IMR-90 (cell line): ENCODE data around the gene NR1D2. TPM values are rescaled to one million over a fixed set of nuclear protein-coding genes. Genes with fewer than 3 reads are reported as not detected.
A peak's percentile ranks its signal among the peaks of the same experiment; 100 is the strongest.

ENCODE experiments used
- ATAC-seq: fragments of 200-7000 bp; cut with Tn5 transposase; 2 replicates; pipeline ENCODE4 v1.9.1; 2020; ENCODE audit warnings: low read depth, mild to moderate bottlenecking, moderate library complexity
- BruUV-seq: library from RNA; stranded (reverse); fragments of 400-500 nt; replicated peaks from 2 replicates; lab custom pipeline; 2021; lab: Mats Ljungman, UMichigan
- CTCF ChIA-PET: fragments of 300-600 bp; formaldehyde crosslinking; extraction: SDS; loops from one replicate; lab custom pipeline; 2021; ENCODE audit warnings: antibody characterized with exemption; lab: Yijun Ruan, JAX
- POLR2A ChIA-PET: fragments of 300-600 bp; sonication (Branson Sonifier 250); formaldehyde crosslinking; loops from one replicate; lab custom pipeline; 2022; ENCODE audit warnings: antibody characterized with exemption; ENCODE audit not compliant: unreplicated experiment; lab: Charles Lee
- DNase-seq: peaks from one replicate; pipeline ENCODE4 v3.0.0; 2013
- H2AFZ ChIP-seq: replicated peaks from 2 replicates; pipeline ENCODE3; 2013; ENCODE audit warnings: low read length, mild to moderate bottlenecking; ENCODE audit not compliant: poor library complexity
- H2AK5ac ChIP-seq: 2 replicates; pipeline ENCODE4 v1.6.1; 2013; ENCODE audit warnings: low read depth, low read length, inconsistent platforms
- H2AK9ac ChIP-seq: replicated peaks from 2 replicates; pipeline ENCODE3; 2013; ENCODE audit warnings: mild to moderate bottlenecking, low read depth, low read length, moderate library complexity; ENCODE audit not compliant: poor library complexity
- H2BK120ac ChIP-seq: 2 replicates; pipeline ENCODE4 v1.6.1; 2013; ENCODE audit warnings: low read depth, low read length, inconsistent platforms
- H2BK15ac ChIP-seq: 3 replicates; pipeline ENCODE4 v1.6.1; 2013; ENCODE audit warnings: low read depth, low read length, inconsistent platforms
- H2BK20ac ChIP-seq: 2 replicates; pipeline ENCODE4 v1.6.1; 2013; ENCODE audit warnings: low read depth, mild to moderate bottlenecking, inconsistent platforms, low read length, moderate library complexity
- H2BK5ac ChIP-seq: 2 replicates; pipeline ENCODE4 v1.6.1; 2013; ENCODE audit warnings: mild to moderate bottlenecking, low read depth, low read length, inconsistent platforms; ENCODE audit not compliant: poor library complexity, severe bottlenecking
- H3K14ac ChIP-seq: replicated peaks from 2 replicates; pipeline ENCODE4 v1.6.1; 2013; ENCODE audit warnings: low read depth, low read length, inconsistent platforms
- H3K18ac ChIP-seq: 2 replicates; pipeline ENCODE4 v1.6.1; 2013; ENCODE audit warnings: low read depth, low read length, control low read depth
- H3K23ac ChIP-seq: 2 replicates; pipeline ENCODE4 v1.6.1; 2013; ENCODE audit warnings: low read depth, low read length, inconsistent platforms
- H3K27ac ChIP-seq: 2 replicates; pipeline ENCODE4 v1.5.1; 2013; ENCODE audit warnings: mild to moderate bottlenecking, control low read depth, low read length; ENCODE audit not compliant: insufficient read depth
- H3K27me3 ChIP-seq: 2 replicates; pipeline ENCODE4 v1.6.1; 2013; ENCODE audit warnings: low read length; ENCODE audit not compliant: control insufficient read depth, insufficient read depth
- H3K36me3 ChIP-seq: 2 replicates; pipeline ENCODE4 v1.6.1; 2013; ENCODE audit warnings: low read length, mixed read lengths; ENCODE audit not compliant: control insufficient read depth, insufficient read depth
- H3K4ac ChIP-seq: 2 replicates; pipeline ENCODE4 v1.6.1; 2013; ENCODE audit warnings: low read depth, low read length, inconsistent platforms
- H3K4me1 ChIP-seq: 2 replicates; pipeline ENCODE4 v1.6.1; 2013; ENCODE audit warnings: low read length, mixed read lengths; ENCODE audit not compliant: control insufficient read depth, insufficient read depth
- H3K4me2 ChIP-seq: 2 replicates; pipeline ENCODE4 v1.6.1; 2013; ENCODE audit warnings: low read depth, mild to moderate bottlenecking, control low read depth, low read length, moderate library complexity
- H3K4me3 ChIP-seq: 2 replicates; pipeline ENCODE4 v1.5.1; 2013; ENCODE audit warnings: low read depth, mild to moderate bottlenecking, control low read depth, low read length, moderate library complexity; ENCODE audit not compliant: insufficient read depth
- H3K56ac ChIP-seq: 2 replicates; pipeline ENCODE4 v1.6.1; 2013; ENCODE audit warnings: low read length, inconsistent platforms; ENCODE audit not compliant: insufficient read depth; ENCODE audit errors: extremely low read depth
- H3K79me1 ChIP-seq, 2 experiments: 2 replicates each; pipeline ENCODE4 v1.6.1; 2013; ENCODE audit warnings: low read length in 2 of 2, inconsistent platforms in 1 of 2, low read depth in 1 of 2
- H3K9ac ChIP-seq: 2 replicates; pipeline ENCODE4 v1.6.1; 2013; ENCODE audit warnings: low read depth, low read length, control low read depth
- H3K9me1 ChIP-seq: 2 replicates; pipeline ENCODE4 v1.6.1; 2013; ENCODE audit warnings: low read length, inconsistent platforms; ENCODE audit not compliant: insufficient read depth
- H3K9me3 ChIP-seq: 2 replicates; pipeline ENCODE4 v1.6.1; 2013; ENCODE audit warnings: low read length; ENCODE audit not compliant: control insufficient read depth, insufficient read depth
- H4K20me1 ChIP-seq: 2 replicates; pipeline ENCODE4 v1.6.1; 2013; ENCODE audit warnings: low read length, inconsistent platforms; ENCODE audit not compliant: insufficient read depth
- H4K5ac ChIP-seq: 2 replicates; pipeline ENCODE4 v1.6.1; 2013; ENCODE audit warnings: mild to moderate bottlenecking, low read depth, low read length, control low read depth
- H4K8ac ChIP-seq, 2 experiments: 2 replicates each; pipeline ENCODE4 v1.6.1; 2013; ENCODE audit warnings: low read depth in 2 of 2, low read length in 2 of 2, control low read depth in 1 of 2, inconsistent platforms in 1 of 2
- H4K91ac ChIP-seq: 2 replicates; pipeline ENCODE4 v1.6.1; 2013; ENCODE audit warnings: low read depth, low read length, inconsistent platforms; ENCODE audit not compliant: insufficient read depth
- BHLHE40 ChIP-seq: fragments of 150-350 bp; IDR thresholded peaks from 2 replicates; pipeline ENCODE4 v1.6.1; 2016; ENCODE audit warnings: mild to moderate bottlenecking, low read depth, low read length
- CHD1 ChIP-seq: IDR thresholded peaks from 2 replicates; pipeline ENCODE4 v1.6.1; 2012; ENCODE audit warnings: low read depth, low read length, improper control_type of control experiment
- CTCF ChIP-seq: conservative IDR thresholded peaks from 2 replicates; pipeline ENCODE4 v1.5.1; 2012; ENCODE audit warnings: mild to moderate bottlenecking, low read depth, low read length, improper control_type of control experiment
- ELK1 ChIP-seq: fragments of 150-350 bp; IDR thresholded peaks from 2 replicates; pipeline ENCODE4 v1.6.1; 2016; ENCODE audit warnings: low read depth, mild to moderate bottlenecking, low read length, moderate library complexity, borderline replicate concordance
- MAFK ChIP-seq: IDR thresholded peaks from 2 replicates; pipeline ENCODE4 v1.6.1; 2012; ENCODE audit warnings: low read depth, low read length, improper control_type of control experiment
- RAD21 ChIP-seq: IDR thresholded peaks from 2 replicates; pipeline ENCODE4 v1.6.1; 2012; ENCODE audit warnings: low read length, improper control_type of control experiment
- RFX5 ChIP-seq: IDR thresholded peaks from 2 replicates; pipeline ENCODE4 v1.8.0; 2012; ENCODE audit warnings: low read depth, mild to moderate bottlenecking, low read length, moderate library complexity
- WGBS, 2 experiments: methylation state at CpG; one replicate each; pipeline versions ENCODE4 v1.1.5 to v1.1.7; 2013; ENCODE audit warnings: missing lambda C conversion rate in 2 of 2; ENCODE audit not compliant: insufficient read length in 1 of 2; ENCODE audit errors: extremely low coverage in 2 of 2; 5-methylcytosine and 5-hydroxymethylcytosine counted together
- dilution Hi-C: fragments of 300-500 bp; cut with HindIII; formaldehyde crosslinking; loops from one replicate; pipeline ENCODE4 v1.14.3; 2018; ENCODE audit warnings: low sequenced_read_pairs; ENCODE audit not compliant: unreplicated experiment
- in situ Hi-C: fragments of 300-500 bp; cut with MboI; formaldehyde crosslinking; loops from 3 replicates; pipeline ENCODE4 v1.14.3; 2019; ENCODE audit warnings: low sequenced_read_pairs, inconsistent platforms, mixed read lengths
- intact Hi-C: fragments of 100-400 bp; cut with micrococcal nuclease; formaldehyde crosslinking; loops from 2 replicates; pipeline ENCODE4 v1.10.0; 2022
- polyA plus RNA-seq, 3 experiments: library from polyadenylated mRNA; depleted of rRNA; stranded (reverse); fragments of >200 nt; gene quantifications; 2 replicates each; pipeline ENCODE4 v1.2.3, GENCODE V29; 2012; ENCODE audit warnings: low replicate concordance in 1 of 3
- total RNA-seq: library from RNA; depleted of rRNA; stranded (reverse); fragments of >200 nt; gene quantifications from 2 replicates; pipeline ENCODE4 v1.2.3, GENCODE V29; 2012

The NR1D2 gene
- total and polyA plus RNA-seq, 2 of the 4 experiments (the other 2 are of a cell fraction): 8.1 to 41.0 TPM

DNA sequence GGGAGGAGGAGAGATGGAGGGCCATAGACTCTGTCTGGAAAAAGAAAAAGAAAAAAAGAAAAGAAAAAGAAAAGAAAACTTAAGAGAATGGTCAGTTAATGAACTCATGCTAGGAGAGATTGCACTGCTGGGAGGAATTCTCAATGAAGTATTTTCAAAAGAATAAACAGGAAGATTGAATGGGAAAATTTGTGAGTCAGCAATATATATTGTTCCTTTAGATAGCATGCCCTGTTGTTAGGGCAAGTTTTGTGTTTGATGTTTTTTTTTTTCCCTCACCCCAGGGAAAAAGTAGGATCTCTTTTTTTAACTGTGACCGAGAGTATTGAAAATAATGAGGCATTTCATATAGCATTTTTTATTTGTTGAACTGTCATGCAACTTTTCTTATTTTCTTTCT is 7.8 kb upstream of the NR1D2 start:
- no peak overlapping the region for H3K4ac ChIP-seq
- peaks cover 4% of the 10 kb centered on the region; the same call in 1 of the 2 replicates for H3K27me3 ChIP-seq
- H2AK9ac ChIP-seq: no peak overlapping the region
- no peak overlapping the region for H3K9ac ChIP-seq
- no peaks in the 10 kb centered on the region for H3K9me1 ChIP-seq
- H4K8ac ChIP-seq: no peak overlapping the region
- no peak overlapping the region for H2BK15ac ChIP-seq
- no peaks in the 10 kb centered on the region for H3K36me3 ChIP-seq
- ATAC-seq: no peak
- CTCF ChIA-PET: no interaction called here
- no peak overlapping the region for H3K14ac ChIP-seq
- no peak overlapping the region for H3K4me3 ChIP-seq
- TF ChIP-seq CHD1 (no peak), CTCF (no peak), ELK1 (no peak), RFX5 (no peak), MAFK (peak; percentile 70), RAD21 (no peak), BHLHE40 (no peak)
- H2BK5ac ChIP-seq: no peak overlapping the region
- POLR2A ChIA-PET: no interaction called here
- no peak for DNase-seq
- no TSS peak for BruUV-seq
- H2AK5ac ChIP-seq: no peak overlapping the region
- in situ Hi-C loops: no loop called here
- no peaks in the 10 kb centered on the region for H3K4me1 ChIP-seq
- H3K18ac ChIP-seq: no peak overlapping the region
- no peak overlapping the region for H3K27ac ChIP-seq
- H2AFZ ChIP-seq: no peak overlapping the region
- H3K9me3 ChIP-seq: peaks cover 3% of the 10 kb centered on the region
- no peak overlapping the region for H3K23ac ChIP-seq
- no peak overlapping the region for H4K5ac ChIP-seq
- H4K20me1 ChIP-seq: no peaks in the 10 kb centered on the region
- intact Hi-C loops: no loop called here
- no peak overlapping the region for H3K56ac ChIP-seq
- H2BK20ac ChIP-seq: no peak overlapping the region
- H3K4me2 ChIP-seq: no peak overlapping the region
- H4K91ac ChIP-seq: no peak overlapping the region
- H3K79me1 ChIP-seq: no peaks in the 10 kb centered on the region
- no peak overlapping the region for H2BK120ac ChIP-seq
- no CpG with 5 or more reads among the region's 1 CpG for WGBS, 2 experiments
- dilution Hi-C loops: no loop called here
